Esophagus mucosa (tissue), 1 donor: ENCODE measurements around the gene MYRF. TPM values are rescaled to one million over a fixed set of nuclear protein-coding genes. Genes with fewer than 3 reads are reported as not detected.

Source experiments
- ATAC-seq: fragments of 200-7000 bp; cut with Tn5 transposase; one replicate; pipeline ENCODE4 v1.9.1; 2020
- total RNA-seq: library from RNA; stranded (reverse); gene quantifications from one replicate; pipeline ENCODE4 v1.2.4, GENCODE V29; 2023
- donor health status: DM: yes; HTN: yes; CAD: no.

Gene MYRF
- 0.88 TPM for total RNA-seq

- ATAC-seq: peak; percentile 38
These were observed at the start of gene MYRF for GRCh38 chr11:61752117-61752924. Gene MYRF, plus strand, starts transcription at chr11:61752636. Its CDS starts 109 bp downstream, at chr11:61752745.

- no peak for ATAC-seq
These were observed 49.6 kb upstream of the MYRF start for GRCh38 chr11:61702701-61703312.

GRCh38 chr11:61704838-61705237, 47.6 kb upstream of the MYRF start:
- ATAC-seq: no peak

- ATAC-seq: no peak
These were observed 45.7 kb upstream of the MYRF start for GRCh38 chr11:61706452-61707400.

- ATAC-seq: peak; percentile 96
These were observed 44.9 kb upstream of the MYRF start for GRCh38 chr11:61707574-61707973.

DNA sequence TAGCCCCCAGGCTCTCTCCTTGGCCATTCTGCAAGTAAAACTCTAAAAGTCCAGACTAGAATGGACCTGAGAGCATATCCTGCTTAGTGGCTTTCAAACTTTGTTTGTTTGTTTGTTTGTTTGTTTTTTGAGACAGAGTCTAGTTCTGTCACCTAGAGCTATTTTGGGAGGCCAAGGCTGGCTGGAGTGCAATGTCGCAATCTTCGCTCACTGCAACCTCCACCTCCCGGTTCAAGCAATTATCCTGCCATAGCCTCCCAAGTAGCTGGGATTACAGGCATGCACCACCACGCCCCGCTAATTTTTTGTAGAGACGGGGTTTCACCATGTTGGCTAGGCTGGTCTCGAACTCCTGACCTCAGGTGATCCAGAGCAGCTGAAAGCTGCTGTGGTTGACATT, 43.3 kb upstream of the MYRF start:
- no peak for ATAC-seq

DNA sequence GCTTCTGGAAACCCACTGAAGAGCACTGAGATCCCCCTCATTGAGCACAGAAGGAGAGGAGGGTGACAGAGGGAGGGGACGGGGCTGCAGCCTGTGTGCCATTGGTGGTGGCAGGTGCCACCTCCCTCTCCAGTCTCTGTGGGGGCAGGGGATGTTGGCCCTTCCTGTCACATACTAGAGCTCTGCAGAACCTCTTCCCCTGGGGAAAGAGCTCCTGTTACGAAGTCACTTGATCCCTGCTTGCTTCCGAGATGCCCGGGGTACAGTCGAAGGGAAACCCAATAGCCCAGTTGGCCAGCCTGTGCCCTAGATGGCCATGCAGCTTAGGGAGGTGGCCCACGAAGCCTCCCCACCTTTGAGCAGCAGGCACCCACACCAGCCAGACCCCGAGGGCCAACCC, 42.9 kb upstream of the MYRF start:
- ATAC-seq: no peak

DNA sequence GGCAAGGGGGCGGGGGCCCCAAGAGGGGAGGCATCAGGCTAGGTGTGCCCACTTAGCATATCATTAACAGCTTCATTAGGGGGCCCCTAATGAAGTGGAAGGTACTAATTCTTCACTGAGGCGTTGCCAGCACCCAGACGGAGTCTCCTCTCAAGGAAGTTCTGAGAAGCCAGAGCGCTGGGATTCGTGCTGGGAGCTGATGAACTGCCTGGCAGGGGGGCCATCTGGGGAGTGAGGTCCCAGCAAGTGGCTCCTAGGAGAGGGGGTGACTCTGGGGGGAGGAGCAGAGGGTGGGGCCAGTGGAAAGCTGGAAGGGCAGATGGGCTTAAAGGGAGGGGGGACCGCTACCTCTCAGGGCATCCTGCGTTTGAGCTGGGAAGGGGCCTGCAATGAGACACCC, 42.4 kb upstream of the MYRF start:
- no peak for ATAC-seq

DNA sequence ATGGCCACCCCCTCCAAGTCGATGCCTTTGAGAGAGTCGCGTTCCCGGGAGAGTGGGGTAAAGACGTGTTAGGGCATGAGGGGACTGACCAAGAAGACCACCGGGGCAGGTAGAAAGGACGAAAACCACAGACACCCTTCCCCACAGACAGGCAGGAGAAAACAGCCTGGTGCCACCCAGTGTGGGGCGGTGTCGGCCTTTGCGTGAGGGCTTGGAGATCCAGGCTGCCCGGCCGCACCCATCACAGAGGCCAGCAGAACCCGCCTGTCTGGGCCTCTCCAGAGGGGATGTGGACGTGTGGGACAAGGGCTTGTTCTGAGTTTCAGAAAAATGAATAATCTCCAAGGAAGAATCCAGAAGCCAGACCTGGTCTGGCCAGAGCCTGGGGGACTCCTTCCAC, 41.4 kb upstream of the MYRF start:
- ATAC-seq: no peak

GRCh38 chr11:61711498-61711897, 40.9 kb upstream of the MYRF start:
- ATAC-seq: no peak

DNA sequence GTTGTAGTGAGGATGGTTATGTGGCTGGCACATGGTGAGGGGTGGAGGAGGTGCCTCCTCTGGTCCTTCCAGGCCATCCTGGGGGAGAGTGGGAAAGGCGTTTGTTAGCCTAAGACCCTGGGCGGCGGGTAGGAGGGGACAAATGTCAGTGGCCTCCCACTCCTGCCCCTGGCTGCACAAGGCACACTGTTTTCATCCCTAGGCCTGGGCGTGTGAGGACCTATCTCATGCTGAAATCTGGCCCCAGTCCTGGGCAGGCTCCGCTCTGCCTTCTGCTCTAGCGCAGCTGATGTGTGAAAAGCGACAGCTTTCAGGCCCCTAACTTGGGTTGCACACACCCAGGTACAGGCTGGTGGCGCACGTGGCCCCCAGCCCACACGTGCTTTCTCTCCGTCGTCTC, 40.1 kb upstream of the MYRF start:
- no peak for ATAC-seq

DNA sequence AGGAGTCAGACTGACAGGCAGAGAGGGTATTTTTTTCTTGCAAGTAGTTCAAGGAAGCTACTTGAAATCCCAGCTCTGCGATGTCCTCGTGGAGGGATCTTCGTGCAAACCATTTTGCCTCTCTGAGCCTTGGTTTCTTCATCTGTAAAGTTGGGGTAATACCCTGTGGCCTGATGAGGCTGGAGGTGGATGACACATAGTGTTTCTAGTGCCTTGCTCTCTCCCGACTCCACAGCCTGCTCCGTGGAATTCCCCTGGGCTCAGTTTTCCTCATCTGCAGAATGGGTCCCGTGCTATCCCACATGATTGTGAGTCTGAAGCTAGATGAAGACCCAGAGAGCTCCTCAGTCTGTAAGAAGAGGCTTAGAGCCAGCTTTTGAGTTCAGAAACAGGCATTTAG, 39.6 kb upstream of the MYRF start:
- no peak for ATAC-seq

GRCh38 chr11:61713464-61713863, 39.0 kb upstream of the MYRF start:
- no peak for ATAC-seq

GRCh38 chr11:61713906-61714305, 38.5 kb upstream of the MYRF start:
- ATAC-seq: no peak

GRCh38 chr11:61714316-61714715, 38.1 kb upstream of the MYRF start:
- no peak for ATAC-seq

- no peak for ATAC-seq
These were observed 37.5 kb upstream of the MYRF start for GRCh38 chr11:61714916-61715315.

DNA sequence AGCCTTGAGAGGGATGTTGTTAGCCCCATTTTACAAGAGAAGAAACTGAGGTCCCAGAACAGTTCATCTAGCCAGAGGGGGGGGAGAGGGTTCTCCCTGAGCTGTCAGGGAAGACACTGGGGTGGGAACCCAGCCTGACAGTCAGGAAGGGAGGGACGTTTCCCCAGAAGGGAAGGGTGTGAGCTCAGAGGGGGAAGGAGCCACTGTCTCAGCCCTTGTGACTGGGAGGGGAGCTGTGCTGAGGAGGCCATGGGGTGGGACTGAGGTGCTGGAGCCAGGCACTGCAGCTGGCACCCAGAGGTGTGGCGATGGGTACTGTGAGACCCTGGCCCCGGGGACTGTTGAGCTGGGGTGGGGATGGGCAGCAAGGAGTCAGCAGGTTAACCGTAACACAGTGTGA, 36.6 kb upstream of the MYRF start:
- no peak for ATAC-seq

- ATAC-seq: no peak
These were observed 35.8 kb upstream of the MYRF start for GRCh38 chr11:61716478-61717285.

GRCh38 chr11:61717286-61718033, 35.0 kb upstream of the MYRF start:
- no peak for ATAC-seq

DNA sequence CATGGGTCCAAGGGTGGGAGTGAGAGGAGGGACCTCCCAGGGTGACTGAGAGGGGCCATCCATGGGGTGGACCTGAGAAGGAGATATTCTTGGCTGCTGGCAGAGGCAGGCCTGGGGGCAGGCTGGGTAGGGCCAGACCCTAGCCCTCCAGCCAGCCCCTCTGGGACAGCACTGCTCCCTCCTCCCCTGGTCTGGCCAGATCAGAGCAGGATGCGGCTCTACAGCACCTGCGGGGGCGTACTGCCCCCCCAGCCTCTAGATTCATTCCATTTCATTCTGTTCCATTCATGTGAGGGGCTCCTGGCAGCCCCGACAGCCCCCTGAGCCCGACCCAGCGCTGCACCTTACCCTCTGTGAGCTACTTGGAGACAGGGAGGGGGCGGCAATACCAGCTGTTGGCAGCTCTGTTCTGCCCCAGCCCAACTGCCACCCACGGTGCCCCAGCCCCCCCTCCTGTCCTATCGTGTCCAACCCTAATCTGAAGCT, 34.3 kb upstream of the MYRF start:
- no peak for ATAC-seq

GRCh38 chr11:61718621-61719302, 33.7 kb upstream of the MYRF start:
- no peak for ATAC-seq
